Psoas muscle (tissue), 8 donors: Measurements from ENCODE around the gene SLC23A2. TPM values are rescaled to one million over a fixed set of nuclear protein-coding genes. Genes with fewer than 3 reads are reported as not detected.

Experiments used
- ATAC-seq, 4 donors: fragments of 200-7000 bp; cut with Tn5 transposase; one replicate each; pipeline ENCODE4 v1.9.1; 2020; ENCODE audit warnings: moderate library complexity in 3 of 4, mild to moderate bottlenecking in 2 of 4
- DNase-seq, 2 donors: peaks; one replicate each; pipeline ENCODE4 v3.0.0-alpha.2; 2020
- H3K27ac ChIP-seq: fragments of 200-600 bp; one replicate; pipeline ENCODE4 v1.8.0; 2022
- H3K27me3 ChIP-seq, 3 donors: fragments of 200-600 bp in 1 of 3; one replicate each; pipeline versions ENCODE4 v1.6.1 to v1.8.0; 2013 to 2022; ENCODE audit warnings: low read length in 2 of 3, mild to moderate bottlenecking in 2 of 3, moderate library complexity in 1 of 3; ENCODE audit not compliant: insufficient read depth in 3 of 3
- H3K36me3 ChIP-seq, 2 donors: fragments of 200-600 bp in 1 of 2; one replicate each; pipeline versions ENCODE4 v1.6.1 to v1.8.0; 2013 to 2022; ENCODE audit warnings: low read depth in 1 of 2, mild to moderate bottlenecking in 1 of 2, moderate library complexity in 1 of 2; ENCODE audit not compliant: insufficient read depth in 1 of 2
- H3K4me1 ChIP-seq: fragments of 200-600 bp; one replicate; pipeline ENCODE4 v1.8.0; 2022
- H3K4me3 ChIP-seq: fragments of 200-600 bp; one replicate; pipeline ENCODE4 v1.8.0; 2022; ENCODE audit warnings: mild to moderate bottlenecking
- H3K9me3 ChIP-seq: fragments of 200-600 bp; one replicate; pipeline ENCODE4 v1.8.0; 2022
- WGBS, 3 donors: extraction: QIAGEN DNeasy Blood & Tissue Kit; methylation state at CpG; one replicate each; pipeline versions ENCODE4 v1.1.6 to v1.1.7; 2013; 5-methylcytosine and 5-hydroxymethylcytosine counted together
- intact Hi-C, 2 donors: fragments of 100-400 bp; cut with DNase I; formaldehyde crosslinking; loops; one replicate each; pipeline versions ENCODE4 v1.11.0 to v1.14.2; 2022
- polyA plus RNA-seq, 3 donors: library from polyadenylated mRNA; stranded (reverse); fragments of 200-250 nt; gene quantifications; one replicate each; pipeline ENCODE4 v1.2.3, GENCODE V29; 2013
- total RNA-seq, 4 donors: library from RNA; stranded (reverse); fragmentation: NEBNext Ultra II Directional in 2 of 4; extraction: Animal tissue kit (Norgen Biotek cat#: 25700) in 2 of 4; gene quantifications; one replicate each; pipeline versions ENCODE4 v1.2.1 to v1.2.4, GENCODE V29; 2021 to 2023
- TF ChIP-seq, protein P1 (sequence below): fragments of 200-600 bp; IDR thresholded peaks from one replicate; pipeline ENCODE4 v1.8.0; 2022; ENCODE audit warnings: antibody characterized with exemption
- donor health status: healthy with polysubstance abuse.
- donor health status: DM: no; HTN: no; CAD: no; lungs with moderate emphysema.
- donor health status: Bipolar disorder and iron deficiency.
- donor health status: healthy.
- donor health status: DM: yes; HTN: yes; CAD: no.
- donor health status: DM: no; HTN: no; CAD: no.
- donor health status: DM: no; HTN: no; CAD: no.
- donor health status: DM: yes; HTN: yes; CAD: no.

The SLC23A2 gene
- total and polyA plus RNA-seq, 7 donors = 0.87 to 4.9 (median 3.4) TPM

DNA sequence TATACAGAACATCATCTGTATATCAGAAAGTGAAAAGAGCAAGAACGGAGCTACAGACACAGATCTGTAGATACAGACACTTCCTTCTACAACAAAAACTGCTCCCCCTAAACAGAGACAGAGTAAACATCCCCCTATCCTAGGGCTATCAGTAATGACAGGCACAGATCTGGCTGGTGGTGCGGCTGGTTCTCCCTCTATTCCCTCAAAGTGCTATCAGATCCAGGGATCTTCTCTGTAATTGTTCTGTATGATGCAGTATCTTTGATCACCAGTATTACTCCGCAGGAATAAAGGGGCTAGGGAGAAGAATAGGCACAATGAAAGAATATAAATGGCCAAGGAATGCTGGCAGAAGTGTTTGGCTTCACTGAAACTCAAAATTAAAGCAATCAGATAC is 80.7 kb downstream of the SLC23A2 start:
- Histone ChIP-seq H3K27ac (no peak overlapping the region), H3K4me3 (no peak overlapping the region), H3K4me1 (no peaks in the 10 kb centered on the region), H3K36me3 (no peaks in the 10 kb centered on the region), H3K9me3 (no peaks in the 10 kb centered on the region), H3K27me3 (no peaks in the 10 kb centered on the region)
- intact Hi-C loops = no loop called here
- ATAC-seq (no peak), DNase-seq (no peak)
- TF ChIP-seq, protein P1, sequence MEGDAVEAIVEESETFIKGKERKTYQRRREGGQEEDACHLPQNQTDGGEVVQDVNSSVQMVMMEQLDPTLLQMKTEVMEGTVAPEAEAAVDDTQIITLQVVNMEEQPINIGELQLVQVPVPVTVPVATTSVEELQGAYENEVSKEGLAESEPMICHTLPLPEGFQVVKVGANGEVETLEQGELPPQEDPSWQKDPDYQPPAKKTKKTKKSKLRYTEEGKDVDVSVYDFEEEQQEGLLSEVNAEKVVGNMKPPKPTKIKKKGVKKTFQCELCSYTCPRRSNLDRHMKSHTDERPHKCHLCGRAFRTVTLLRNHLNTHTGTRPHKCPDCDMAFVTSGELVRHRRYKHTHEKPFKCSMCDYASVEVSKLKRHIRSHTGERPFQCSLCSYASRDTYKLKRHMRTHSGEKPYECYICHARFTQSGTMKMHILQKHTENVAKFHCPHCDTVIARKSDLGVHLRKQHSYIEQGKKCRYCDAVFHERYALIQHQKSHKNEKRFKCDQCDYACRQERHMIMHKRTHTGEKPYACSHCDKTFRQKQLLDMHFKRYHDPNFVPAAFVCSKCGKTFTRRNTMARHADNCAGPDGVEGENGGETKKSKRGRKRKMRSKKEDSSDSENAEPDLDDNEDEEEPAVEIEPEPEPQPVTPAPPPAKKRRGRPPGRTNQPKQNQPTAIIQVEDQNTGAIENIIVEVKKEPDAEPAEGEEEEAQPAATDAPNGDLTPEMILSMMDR = no peak
- 71 to 85% (median 80%) methylated on average over 3 of the region's 3 CpGs for WGBS, 3 donors

DNA sequence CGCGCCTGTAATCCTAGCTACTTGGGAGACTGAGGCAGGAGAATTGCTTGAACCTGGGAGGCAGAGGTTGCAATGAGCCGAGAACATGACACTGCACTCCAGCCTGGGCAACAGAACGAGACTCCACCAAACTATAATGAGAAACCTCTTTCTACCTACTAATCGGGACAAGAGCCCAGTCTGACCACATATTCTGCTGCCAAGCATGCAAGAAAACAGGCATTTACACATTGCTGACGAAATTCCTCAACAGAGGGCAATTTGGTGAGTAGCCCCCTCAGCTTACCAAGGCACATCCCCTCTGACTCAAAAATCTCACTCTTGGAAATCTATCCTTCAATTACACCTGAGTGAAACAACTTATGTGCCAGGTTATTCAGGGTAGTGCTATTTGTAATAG is 81.2 kb downstream of the SLC23A2 start:
- no peak for ATAC-seq
- 90 to 97% (median 92%) methylated on average over 6 of the region's 6 CpGs for WGBS, 3 donors
- no peak overlapping the region for H3K4me3 ChIP-seq
- TF ChIP-seq, protein P1 = no peak
- no peak overlapping the region for H3K27ac ChIP-seq
- no peaks in the 10 kb centered on the region for H3K36me3 ChIP-seq
- intact Hi-C loops = no loop called here
- no peaks in the 10 kb centered on the region for H3K4me1 ChIP-seq
- H3K9me3 ChIP-seq = no peaks in the 10 kb centered on the region
- DNase-seq = no peak
- no peaks in the 10 kb centered on the region for H3K27me3 ChIP-seq

- no peak for DNase-seq
- ATAC-seq = no peak
- Histone ChIP-seq H3K27ac (no peak overlapping the region), H3K4me1 (no peaks in the 10 kb centered on the region), H3K36me3 (no peaks in the 10 kb centered on the region), H3K9me3 (no peaks in the 10 kb centered on the region), H3K4me3 (no peak overlapping the region), H3K27me3 (no peaks in the 10 kb centered on the region)
- TF ChIP-seq, protein P1 = no peak
- intact Hi-C loops = no loop called here
- WGBS, 3 donors = 77 to 87% (median 80%) methylated on average over 9 of the region's 9 CpGs
Measured at GRCh38 chr20:4919047-4919704, 82.1 kb downstream of the SLC23A2 start.

- H3K4me3 ChIP-seq = no peak overlapping the region
- H3K36me3 ChIP-seq = no peaks in the 10 kb centered on the region
- H3K9me3 ChIP-seq = no peaks in the 10 kb centered on the region
- H3K27ac ChIP-seq = no peak overlapping the region
- intact Hi-C loops = no loop called here
- no peak for DNase-seq
- TF ChIP-seq, protein P1 = no peak
- H3K4me1 ChIP-seq = no peaks in the 10 kb centered on the region
- ATAC-seq = no peak
- WGBS, 3 donors = 91 to 98% (median 94%) methylated on average over 6 of the region's 6 CpGs
- no peaks in the 10 kb centered on the region for H3K27me3 ChIP-seq
Measured at GRCh38 chr20:4918473-4918872, 82.8 kb downstream of the SLC23A2 start.
